ENCODE data around the gene IGF2BP1.
"Not testable (repeated sequence)": the region's sequence is repeated elsewhere in the genome, so short reads cannot be mapped to it uniquely, and the experiment has no call there.

Gene IGF2BP1

DNA sequence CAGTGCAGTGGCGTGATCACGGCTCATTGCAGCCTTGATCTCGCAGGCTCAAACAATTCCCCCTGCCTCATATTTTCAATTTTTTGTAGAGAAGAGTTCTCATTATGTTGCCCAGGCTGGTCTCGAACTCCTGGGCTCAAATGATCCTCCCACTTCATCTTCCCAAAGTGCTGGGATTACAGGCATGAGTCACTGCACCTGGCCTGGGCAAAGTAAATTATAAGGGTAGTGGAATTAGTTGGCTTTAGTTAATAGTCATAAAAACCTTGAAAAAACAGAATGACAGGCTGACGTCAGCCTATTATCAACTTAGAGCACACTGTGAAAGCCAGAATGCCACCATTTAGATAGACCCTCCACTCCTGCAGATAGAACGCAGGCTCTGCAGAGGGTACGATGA is 91.9 kb downstream of the IGF2BP1 start:
- Histone ChIP-seq H3K4me3 (ENCODE audit: low read depth in 1 of 2, low read length in 2 of 2) (no peak overlapping the region), H3K36me3 (ENCODE audit: control insufficient read depth in 1 of 2, insufficient read depth in 2 of 2, low read length in 2 of 2) (no peaks in the 10 kb centered on the region), H3K9me3 (ENCODE audit: control insufficient read depth in 1 of 2, low read length in 2 of 2) (no peaks in the 10 kb centered on the region), H3K27ac (ENCODE audit: low read depth, low read length) (no peak overlapping the region), H3K4me1 (ENCODE audit: control insufficient read depth in 1 of 2, insufficient read depth in 2 of 2, low read length in 2 of 2) (peaks cover 0 to 16% of the 10 kb centered on the region in 2 donors), H3K9ac (ENCODE audit: low read depth in 1 of 2, low read length in 2 of 2) (no peak overlapping the region), H3K27me3 (ENCODE audit: control insufficient read depth in 1 of 2, insufficient read depth in 2 of 2, low read length in 2 of 2) (no peaks in the 10 kb centered on the region)

DNA sequence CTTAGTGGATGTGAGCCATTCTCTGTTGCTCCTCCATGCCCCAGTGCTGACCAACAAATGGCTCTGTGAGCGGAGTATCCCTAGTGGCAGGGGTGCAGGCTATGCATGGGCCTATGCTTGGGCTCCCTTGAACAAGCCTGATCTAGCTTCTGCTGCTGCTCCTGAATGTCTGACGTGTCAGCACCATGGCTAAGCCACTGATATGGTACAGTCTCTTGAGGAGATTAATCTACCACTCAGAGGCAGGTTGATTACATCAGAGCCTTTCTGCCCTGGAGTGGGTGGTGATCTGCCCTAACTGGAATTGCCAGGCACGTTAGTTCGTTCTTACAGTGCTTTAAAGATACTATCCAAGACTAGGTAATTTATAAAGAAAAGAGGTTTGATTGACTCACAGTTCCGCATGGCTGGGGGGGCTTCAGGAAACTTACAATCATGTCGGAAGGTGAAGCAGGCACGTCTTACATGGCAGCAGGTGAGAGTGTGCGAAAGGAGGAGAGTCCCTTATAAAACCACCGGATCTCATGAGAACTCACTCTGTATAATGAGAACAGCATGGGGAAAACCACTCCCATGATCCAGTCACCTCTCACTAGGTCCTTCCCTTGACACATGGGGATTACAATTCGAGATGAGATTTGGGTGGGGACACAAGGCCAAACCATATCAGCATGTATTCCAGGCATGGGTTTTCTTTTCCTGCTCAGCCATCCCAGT is 93.9 kb downstream of the IGF2BP1 start:
- no peaks in the 10 kb centered on the region for H3K9me3 ChIP-seq (ENCODE audit: control insufficient read depth in 1 of 2, low read length in 2 of 2)
- H3K4me3 ChIP-seq (ENCODE audit: low read depth in 1 of 2, low read length in 2 of 2), result no peak overlapping the region
- no peaks in the 10 kb centered on the region for H3K36me3 ChIP-seq (ENCODE audit: control insufficient read depth in 1 of 2, insufficient read depth in 2 of 2, low read length in 2 of 2)
- H3K4me1 ChIP-seq (ENCODE audit: control insufficient read depth in 1 of 2, insufficient read depth in 2 of 2, low read length in 2 of 2), result peaks cover 0 to 9% of the 10 kb centered on the region in 2 donors
- H3K9ac ChIP-seq (ENCODE audit: low read depth in 1 of 2, low read length in 2 of 2), result no peak overlapping the region
- no peaks in the 10 kb centered on the region for H3K27me3 ChIP-seq (ENCODE audit: control insufficient read depth in 1 of 2, insufficient read depth in 2 of 2, low read length in 2 of 2)
- no peak overlapping the region for H3K27ac ChIP-seq (ENCODE audit: low read depth, low read length)

DNA sequence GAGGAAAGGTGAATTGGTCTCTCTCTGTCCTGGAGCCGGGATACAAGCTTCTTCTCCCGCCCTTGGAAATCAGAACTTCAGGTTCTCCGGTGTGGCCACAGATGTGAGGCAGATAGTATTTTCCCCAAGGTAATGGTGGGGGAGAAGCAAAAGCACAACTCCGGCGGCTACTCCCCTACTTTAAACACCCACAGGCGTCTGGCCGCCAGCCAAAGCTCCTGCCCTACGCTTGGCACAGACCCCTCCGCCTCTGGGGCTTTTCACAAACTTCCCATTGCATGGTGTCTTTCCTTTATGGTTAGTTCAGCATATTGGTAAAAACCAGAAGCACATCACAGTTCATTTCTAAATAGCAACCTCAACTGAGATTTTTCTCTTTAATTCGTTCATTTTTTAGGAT is 95.9 kb downstream of the IGF2BP1 start:
- Histone ChIP-seq H3K9ac (ENCODE audit: low read depth in 1 of 2, low read length in 2 of 2) (no peak overlapping the region), H3K27me3 (ENCODE audit: control insufficient read depth in 1 of 2, insufficient read depth in 2 of 2, low read length in 2 of 2) (no peaks in the 10 kb centered on the region), H3K27ac (ENCODE audit: low read depth, low read length) (no peak overlapping the region), H3K4me3 (ENCODE audit: low read depth in 1 of 2, low read length in 2 of 2) (no peak overlapping the region), H3K4me1 (ENCODE audit: control insufficient read depth in 1 of 2, insufficient read depth in 2 of 2, low read length in 2 of 2) (no peaks in the 10 kb centered on the region), H3K9me3 (ENCODE audit: control insufficient read depth in 1 of 2, low read length in 2 of 2) (no peaks in the 10 kb centered on the region), H3K36me3 (ENCODE audit: control insufficient read depth in 1 of 2, insufficient read depth in 2 of 2, low read length in 2 of 2) (no peaks in the 10 kb centered on the region)

DNA sequence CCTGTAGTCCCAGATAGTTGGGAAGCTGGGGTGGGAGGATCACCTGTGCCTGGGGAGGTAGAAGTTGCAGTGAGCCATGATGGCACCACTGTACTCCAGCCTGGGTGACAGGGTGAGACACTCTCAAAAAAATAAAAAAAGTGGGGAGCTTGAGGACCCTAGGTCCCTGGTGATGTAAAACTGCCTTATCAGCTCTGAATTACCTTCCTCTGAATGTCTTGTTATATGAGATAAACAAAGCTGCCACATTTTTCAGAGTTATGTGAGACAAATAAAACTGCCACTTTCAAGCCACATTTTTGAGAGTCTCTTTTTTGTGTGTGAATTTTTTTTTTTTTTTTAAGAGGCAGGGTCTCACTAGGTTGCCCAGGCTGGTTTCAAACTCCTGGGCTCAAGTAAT is 103.4 kb downstream of the IGF2BP1 start:
- Histone ChIP-seq H3K27me3 (ENCODE audit: control insufficient read depth in 1 of 2, insufficient read depth in 2 of 2, low read length in 2 of 2) (no peaks in the 10 kb centered on the region), H3K4me1 (ENCODE audit: control insufficient read depth in 1 of 2, insufficient read depth in 2 of 2, low read length in 2 of 2) (peaks cover 9 to 14% of the 10 kb centered on the region in 2 donors), H3K9ac (ENCODE audit: low read depth in 1 of 2, low read length in 2 of 2) (no peak overlapping the region), H3K36me3 (ENCODE audit: control insufficient read depth in 1 of 2, insufficient read depth in 2 of 2, low read length in 2 of 2) (no peaks in the 10 kb centered on the region), H3K9me3 (ENCODE audit: control insufficient read depth in 1 of 2, low read length in 2 of 2) (no peaks in the 10 kb centered on the region), H3K4me3 (ENCODE audit: low read depth in 1 of 2, low read length in 2 of 2) (no peak overlapping the region), H3K27ac (ENCODE audit: low read depth, low read length) (no peak overlapping the region)

DNA sequence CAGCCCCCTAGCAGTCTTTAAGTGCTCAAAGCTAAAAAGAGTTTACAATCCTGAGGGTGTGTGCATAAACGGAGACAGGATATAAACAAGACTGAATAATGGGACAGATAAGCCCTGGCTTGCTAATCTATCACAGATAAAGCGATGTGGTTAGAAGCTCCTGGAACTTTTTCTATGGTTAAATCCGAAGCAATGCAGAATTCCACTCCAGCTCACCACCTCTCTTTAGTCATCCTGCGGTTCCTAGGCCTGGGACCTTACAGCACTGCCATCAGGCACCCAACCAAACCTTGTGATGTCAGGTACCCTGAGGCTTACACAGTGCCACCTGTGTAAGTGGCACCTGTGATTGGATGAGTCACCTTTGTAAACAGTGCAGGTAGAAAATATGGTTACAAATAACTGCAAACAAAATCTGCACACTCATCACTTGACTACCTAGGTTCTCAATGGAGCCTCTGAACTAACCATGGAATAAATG is 103.9 kb downstream of the IGF2BP1 start:
- Histone ChIP-seq H3K9me3 (ENCODE audit: control insufficient read depth in 1 of 2, low read length in 2 of 2) (no peaks in the 10 kb centered on the region), H3K9ac (ENCODE audit: low read depth in 1 of 2, low read length in 2 of 2) (no peak overlapping the region), H3K4me1 (ENCODE audit: control insufficient read depth in 1 of 2, insufficient read depth in 2 of 2, low read length in 2 of 2) (peaks cover 9 to 19% of the 10 kb centered on the region in 2 donors), H3K36me3 (ENCODE audit: control insufficient read depth in 1 of 2, insufficient read depth in 2 of 2, low read length in 2 of 2) (no peaks in the 10 kb centered on the region), H3K27ac (ENCODE audit: low read depth, low read length) (no peak overlapping the region), H3K27me3 (ENCODE audit: control insufficient read depth in 1 of 2, insufficient read depth in 2 of 2, low read length in 2 of 2) (no peaks in the 10 kb centered on the region), H3K4me3 (ENCODE audit: low read depth in 1 of 2, low read length in 2 of 2) (no peak overlapping the region)

DNA sequence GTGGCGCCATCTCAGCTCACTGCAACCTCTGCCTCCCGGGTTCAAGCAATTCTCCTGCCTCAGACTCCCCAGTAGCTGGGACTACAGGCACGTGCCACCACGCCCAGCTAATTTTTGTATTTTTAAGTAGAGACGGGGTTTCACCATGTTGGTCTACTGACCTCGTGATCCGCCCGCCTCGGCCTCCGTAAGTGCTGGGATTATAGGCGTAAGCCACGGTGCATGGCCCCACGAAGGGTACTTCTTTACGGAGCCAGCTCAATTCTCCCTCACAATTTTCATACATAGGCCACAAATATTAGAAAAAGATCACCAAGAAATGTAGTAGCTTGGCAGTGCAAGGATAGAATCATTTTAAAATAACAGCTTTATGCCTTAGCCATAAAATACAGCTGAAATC is 106.2 kb downstream of the IGF2BP1 start:
- not testable (repeated sequence) for H3K27me3 ChIP-seq (ENCODE audit: control insufficient read depth in 1 of 2, insufficient read depth in 2 of 2, low read length in 2 of 2); H3K9me3 ChIP-seq (ENCODE audit: control insufficient read depth in 1 of 2, low read length in 2 of 2); H3K27ac ChIP-seq (ENCODE audit: low read depth, low read length); H3K9ac ChIP-seq (ENCODE audit: low read depth in 1 of 2, low read length in 2 of 2); H3K36me3 ChIP-seq (ENCODE audit: control insufficient read depth in 1 of 2, insufficient read depth in 2 of 2, low read length in 2 of 2); H3K4me3 ChIP-seq (ENCODE audit: low read depth in 1 of 2, low read length in 2 of 2)
- peaks cover 22 to 39% of the 10 kb centered on the region in 2 donors for H3K4me1 ChIP-seq (ENCODE audit: control insufficient read depth in 1 of 2, insufficient read depth in 2 of 2, low read length in 2 of 2)

DNA sequence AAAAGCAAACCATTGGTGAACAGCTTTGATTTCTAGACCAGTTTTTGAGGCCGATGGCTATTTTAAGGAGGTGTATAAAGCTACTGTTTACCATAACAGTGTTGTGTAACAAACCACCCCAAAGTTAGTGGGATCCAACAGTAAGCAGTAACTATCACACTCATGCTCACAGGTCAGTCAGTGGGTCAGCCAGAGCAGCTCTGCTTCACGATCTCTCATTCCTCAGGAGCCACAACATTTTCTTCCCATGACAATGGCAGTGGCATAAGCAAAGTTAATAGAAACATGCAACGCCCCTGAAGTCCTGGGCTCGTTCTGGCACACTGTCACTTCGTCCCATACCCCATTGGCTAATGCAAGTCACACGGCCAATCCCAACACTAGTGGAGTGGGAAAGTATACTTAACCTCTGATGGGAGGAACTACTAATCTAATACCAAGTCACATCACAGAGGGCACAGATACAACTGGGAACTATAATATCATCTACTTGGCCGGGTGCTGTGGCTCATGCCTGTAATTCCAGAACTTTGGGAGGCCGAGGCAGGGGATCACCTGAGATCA is 107.4 kb downstream of the IGF2BP1 start:
- no peak overlapping the region for H3K9ac ChIP-seq (ENCODE audit: low read depth in 1 of 2, low read length in 2 of 2)

More for the DNA sequence above, 107.4 kb downstream of the IGF2BP1 start:
- H3K4me1 ChIP-seq (ENCODE audit: control insufficient read depth in 1 of 2, insufficient read depth in 2 of 2, low read length in 2 of 2), result peaks cover 22 to 41% of the 10 kb centered on the region in 2 donors
- no peak overlapping the region for H3K27ac ChIP-seq (ENCODE audit: low read depth, low read length)
- H3K9me3 ChIP-seq (ENCODE audit: control insufficient read depth in 1 of 2, low read length in 2 of 2), result no peaks in the 10 kb centered on the region
- no peaks in the 10 kb centered on the region for H3K36me3 ChIP-seq (ENCODE audit: control insufficient read depth in 1 of 2, insufficient read depth in 2 of 2, low read length in 2 of 2)
- H3K4me3 ChIP-seq (ENCODE audit: low read depth in 1 of 2, low read length in 2 of 2), result no peak overlapping the region
- H3K27me3 ChIP-seq (ENCODE audit: control insufficient read depth in 1 of 2, insufficient read depth in 2 of 2, low read length in 2 of 2), result no peaks in the 10 kb centered on the region
